GM23248 (cell line): ENCODE measurements around the gene SKI.

ENCODE experiments used
- EZH2 ChIP-seq: fragments of 200-600 bp; sonication (generic); IDR thresholded peaks from 2 replicates; pipeline ENCODE4 v1.6.1; 2018; ENCODE audit warnings: antibody characterized with exemption, mild to moderate bottlenecking; ENCODE audit not compliant: insufficient read depth, poor library complexity, severe bottlenecking
- EZH2phosphoT487 ChIP-seq: fragments of 200-600 bp; sonication (generic); IDR thresholded peaks from 2 replicates; pipeline ENCODE4 v1.6.1; 2018; ENCODE audit warnings: antibody characterized with exemption, moderate library complexity, mild to moderate bottlenecking, low read depth; ENCODE audit not compliant: insufficient read depth

- TF ChIP-seq EZH2 (no peak), EZH2phosphoT487 (no peak)
Observed at GRCh38 chr1:2185880-2186855, 42.0 kb upstream of the SKI start.
